ENCODE results near the gene UCP2. TPM values are rescaled to one million over a fixed set of nuclear protein-coding genes. Genes with fewer than 3 reads are reported as not detected.

The UCP2 gene
- total RNA-seq, 1 experiment from 2014 or later, result 54.0 TPM

DNA sequence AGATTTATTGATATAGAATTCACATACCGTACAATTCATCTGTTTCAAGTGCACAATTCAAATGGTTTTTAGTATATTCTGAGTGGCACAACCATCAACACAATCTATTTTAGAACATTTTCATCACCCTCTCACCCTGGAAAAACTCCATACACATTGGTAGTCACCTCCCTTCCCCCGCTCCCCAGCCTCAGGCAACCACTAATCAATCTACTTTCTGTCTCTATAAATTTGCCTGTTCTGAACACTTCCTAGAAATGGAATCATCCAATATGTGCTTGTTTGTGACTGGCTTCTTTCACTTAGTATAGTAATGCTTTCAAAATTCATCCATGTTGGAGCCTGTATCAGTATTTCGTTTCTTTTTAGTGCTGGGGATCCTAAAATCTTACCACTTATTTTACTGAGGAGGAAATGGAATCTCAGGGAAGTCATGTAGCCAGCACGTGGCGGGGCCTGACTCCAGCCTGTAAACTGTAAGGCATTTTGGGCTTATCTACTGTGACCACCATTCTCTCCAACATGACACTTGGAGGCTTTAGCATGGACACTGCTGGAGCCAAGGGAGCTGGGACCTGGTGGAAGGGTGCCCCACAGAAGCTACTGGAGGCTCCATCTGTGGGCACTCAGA is 27.1 kb upstream of the UCP2 start:
- CTCF ChIA-PET, result interaction anchor here (0.6 to 1.0 kb wide), 2 partner anchors 9 to 10 kb away, joined by 3 read pairs; no protein-coding TSS in a partner anchor
- no peak for DNase-seq (ENCODE audit: low spot score)
- H3K27ac Mint-ChIP-seq, result no peak overlapping the region
- peaks cover 10% of the 10 kb centered on the region for H3K4me1 Mint-ChIP-seq
- no peaks in the 10 kb centered on the region for H3K9me3 Mint-ChIP-seq
- no peak for ATAC-seq
- no peak for TF ChIP-seq RELA (CRISPR knock-in tag; IDR thresholded peaks at IDR 0.05; ENCODE audit: borderline replicate concordance)
- TF ChIP-seq, protein P1, sequence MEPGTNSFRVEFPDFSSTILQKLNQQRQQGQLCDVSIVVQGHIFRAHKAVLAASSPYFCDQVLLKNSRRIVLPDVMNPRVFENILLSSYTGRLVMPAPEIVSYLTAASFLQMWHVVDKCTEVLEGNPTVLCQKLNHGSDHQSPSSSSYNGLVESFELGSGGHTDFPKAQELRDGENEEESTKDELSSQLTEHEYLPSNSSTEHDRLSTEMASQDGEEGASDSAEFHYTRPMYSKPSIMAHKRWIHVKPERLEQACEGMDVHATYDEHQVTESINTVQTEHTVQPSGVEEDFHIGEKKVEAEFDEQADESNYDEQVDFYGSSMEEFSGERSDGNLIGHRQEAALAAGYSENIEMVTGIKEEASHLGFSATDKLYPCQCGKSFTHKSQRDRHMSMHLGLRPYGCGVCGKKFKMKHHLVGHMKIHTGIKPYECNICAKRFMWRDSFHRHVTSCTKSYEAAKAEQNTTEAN (CRISPR knock-in tag; IDR thresholded peaks at IDR 0.05), result no peak
- TF ChIP-seq, protein P2, sequence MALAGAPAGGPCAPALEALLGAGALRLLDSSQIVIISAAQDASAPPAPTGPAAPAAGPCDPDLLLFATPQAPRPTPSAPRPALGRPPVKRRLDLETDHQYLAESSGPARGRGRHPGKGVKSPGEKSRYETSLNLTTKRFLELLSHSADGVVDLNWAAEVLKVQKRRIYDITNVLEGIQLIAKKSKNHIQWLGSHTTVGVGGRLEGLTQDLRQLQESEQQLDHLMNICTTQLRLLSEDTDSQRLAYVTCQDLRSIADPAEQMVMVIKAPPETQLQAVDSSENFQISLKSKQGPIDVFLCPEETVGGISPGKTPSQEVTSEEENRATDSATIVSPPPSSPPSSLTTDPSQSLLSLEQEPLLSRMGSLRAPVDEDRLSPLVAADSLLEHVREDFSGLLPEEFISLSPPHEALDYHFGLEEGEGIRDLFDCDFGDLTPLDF (CRISPR knock-in tag; IDR thresholded peaks at IDR 0.05), result no peak
- POLR2A ChIA-PET, result no interaction called here
- H3K27me3 Mint-ChIP-seq (ENCODE audit: low read depth), result no peaks in the 10 kb centered on the region
- H3K4me3 Mint-ChIP-seq, result no peak overlapping the region
- H3K36me3 Mint-ChIP-seq, result 0 out of 2 replicates have a peak, but pooled peaks cover 3% of the 10 kb centered on the region

DNA sequence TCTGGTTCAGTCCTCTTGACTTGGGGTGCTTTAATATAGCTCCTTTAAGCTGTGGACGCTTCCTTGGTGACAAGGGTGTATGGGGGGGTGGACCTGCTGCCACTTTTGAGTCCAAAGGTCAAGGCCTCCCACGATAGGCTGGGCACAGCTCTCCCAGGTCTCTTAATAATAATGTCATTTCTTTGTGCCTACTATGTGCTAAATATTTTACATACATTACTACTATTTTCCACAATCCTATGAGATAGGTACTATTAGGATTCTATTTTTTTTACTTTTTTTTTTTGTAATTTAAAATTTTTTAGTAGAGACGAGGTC is 26.5 kb upstream of the UCP2 start:
- H3K4me3 Mint-ChIP-seq, result no peak overlapping the region
- no peaks in the 10 kb centered on the region for H3K27me3 Mint-ChIP-seq (ENCODE audit: low read depth)
- H3K27ac Mint-ChIP-seq, result no peak overlapping the region
- DNase-seq (ENCODE audit: low spot score) (no peak), ATAC-seq (no peak)
- TF ChIP-seq, protein P3, sequence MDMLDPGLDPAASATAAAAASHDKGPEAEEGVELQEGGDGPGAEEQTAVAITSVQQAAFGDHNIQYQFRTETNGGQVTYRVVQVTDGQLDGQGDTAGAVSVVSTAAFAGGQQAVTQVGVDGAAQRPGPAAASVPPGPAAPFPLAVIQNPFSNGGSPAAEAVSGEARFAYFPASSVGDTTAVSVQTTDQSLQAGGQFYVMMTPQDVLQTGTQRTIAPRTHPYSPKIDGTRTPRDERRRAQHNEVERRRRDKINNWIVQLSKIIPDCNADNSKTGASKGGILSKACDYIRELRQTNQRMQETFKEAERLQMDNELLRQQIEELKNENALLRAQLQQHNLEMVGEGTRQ (CRISPR knock-in tag; IDR thresholded peaks at IDR 0.05), result no peak
- TF ChIP-seq, protein P4, sequence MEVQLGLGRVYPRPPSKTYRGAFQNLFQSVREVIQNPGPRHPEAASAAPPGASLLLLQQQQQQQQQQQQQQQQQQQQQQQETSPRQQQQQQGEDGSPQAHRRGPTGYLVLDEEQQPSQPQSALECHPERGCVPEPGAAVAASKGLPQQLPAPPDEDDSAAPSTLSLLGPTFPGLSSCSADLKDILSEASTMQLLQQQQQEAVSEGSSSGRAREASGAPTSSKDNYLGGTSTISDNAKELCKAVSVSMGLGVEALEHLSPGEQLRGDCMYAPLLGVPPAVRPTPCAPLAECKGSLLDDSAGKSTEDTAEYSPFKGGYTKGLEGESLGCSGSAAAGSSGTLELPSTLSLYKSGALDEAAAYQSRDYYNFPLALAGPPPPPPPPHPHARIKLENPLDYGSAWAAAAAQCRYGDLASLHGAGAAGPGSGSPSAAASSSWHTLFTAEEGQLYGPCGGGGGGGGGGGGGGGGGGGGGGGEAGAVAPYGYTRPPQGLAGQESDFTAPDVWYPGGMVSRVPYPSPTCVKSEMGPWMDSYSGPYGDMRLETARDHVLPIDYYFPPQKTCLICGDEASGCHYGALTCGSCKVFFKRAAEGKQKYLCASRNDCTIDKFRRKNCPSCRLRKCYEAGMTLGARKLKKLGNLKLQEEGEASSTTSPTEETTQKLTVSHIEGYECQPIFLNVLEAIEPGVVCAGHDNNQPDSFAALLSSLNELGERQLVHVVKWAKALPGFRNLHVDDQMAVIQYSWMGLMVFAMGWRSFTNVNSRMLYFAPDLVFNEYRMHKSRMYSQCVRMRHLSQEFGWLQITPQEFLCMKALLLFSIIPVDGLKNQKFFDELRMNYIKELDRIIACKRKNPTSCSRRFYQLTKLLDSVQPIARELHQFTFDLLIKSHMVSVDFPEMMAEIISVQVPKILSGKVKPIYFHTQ (CRISPR knock-in tag; IDR thresholded peaks at IDR 0.05), result no peak
- TF ChIP-seq NFATC4 (CRISPR knock-in tag; IDR thresholded peaks at IDR 0.05), result no peak
- TF ChIP-seq, protein P5, sequence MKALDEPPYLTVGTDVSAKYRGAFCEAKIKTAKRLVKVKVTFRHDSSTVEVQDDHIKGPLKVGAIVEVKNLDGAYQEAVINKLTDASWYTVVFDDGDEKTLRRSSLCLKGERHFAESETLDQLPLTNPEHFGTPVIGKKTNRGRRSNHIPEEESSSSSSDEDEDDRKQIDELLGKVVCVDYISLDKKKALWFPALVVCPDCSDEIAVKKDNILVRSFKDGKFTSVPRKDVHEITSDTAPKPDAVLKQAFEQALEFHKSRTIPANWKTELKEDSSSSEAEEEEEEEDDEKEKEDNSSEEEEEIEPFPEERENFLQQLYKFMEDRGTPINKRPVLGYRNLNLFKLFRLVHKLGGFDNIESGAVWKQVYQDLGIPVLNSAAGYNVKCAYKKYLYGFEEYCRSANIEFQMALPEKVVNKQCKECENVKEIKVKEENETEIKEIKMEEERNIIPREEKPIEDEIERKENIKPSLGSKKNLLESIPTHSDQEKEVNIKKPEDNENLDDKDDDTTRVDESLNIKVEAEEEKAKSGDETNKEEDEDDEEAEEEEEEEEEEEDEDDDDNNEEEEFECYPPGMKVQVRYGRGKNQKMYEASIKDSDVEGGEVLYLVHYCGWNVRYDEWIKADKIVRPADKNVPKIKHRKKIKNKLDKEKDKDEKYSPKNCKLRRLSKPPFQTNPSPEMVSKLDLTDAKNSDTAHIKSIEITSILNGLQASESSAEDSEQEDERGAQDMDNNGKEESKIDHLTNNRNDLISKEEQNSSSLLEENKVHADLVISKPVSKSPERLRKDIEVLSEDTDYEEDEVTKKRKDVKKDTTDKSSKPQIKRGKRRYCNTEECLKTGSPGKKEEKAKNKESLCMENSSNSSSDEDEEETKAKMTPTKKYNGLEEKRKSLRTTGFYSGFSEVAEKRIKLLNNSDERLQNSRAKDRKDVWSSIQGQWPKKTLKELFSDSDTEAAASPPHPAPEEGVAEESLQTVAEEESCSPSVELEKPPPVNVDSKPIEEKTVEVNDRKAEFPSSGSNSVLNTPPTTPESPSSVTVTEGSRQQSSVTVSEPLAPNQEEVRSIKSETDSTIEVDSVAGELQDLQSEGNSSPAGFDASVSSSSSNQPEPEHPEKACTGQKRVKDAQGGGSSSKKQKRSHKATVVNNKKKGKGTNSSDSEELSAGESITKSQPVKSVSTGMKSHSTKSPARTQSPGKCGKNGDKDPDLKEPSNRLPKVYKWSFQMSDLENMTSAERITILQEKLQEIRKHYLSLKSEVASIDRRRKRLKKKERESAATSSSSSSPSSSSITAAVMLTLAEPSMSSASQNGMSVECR (CRISPR knock-in tag; IDR thresholded peaks at IDR 0.05; ENCODE audit: borderline replicate concordance), result no peak
- no peak for TF ChIP-seq FOXP1 (CRISPR knock-in tag; IDR thresholded peaks at IDR 0.05; ENCODE audit: borderline replicate concordance)
- TF ChIP-seq, protein P2 (CRISPR knock-in tag; IDR thresholded peaks at IDR 0.05), result no peak
- TF ChIP-seq RELA (CRISPR knock-in tag; IDR thresholded peaks at IDR 0.05; ENCODE audit: borderline replicate concordance), result no peak
- TF ChIP-seq, protein P6, sequence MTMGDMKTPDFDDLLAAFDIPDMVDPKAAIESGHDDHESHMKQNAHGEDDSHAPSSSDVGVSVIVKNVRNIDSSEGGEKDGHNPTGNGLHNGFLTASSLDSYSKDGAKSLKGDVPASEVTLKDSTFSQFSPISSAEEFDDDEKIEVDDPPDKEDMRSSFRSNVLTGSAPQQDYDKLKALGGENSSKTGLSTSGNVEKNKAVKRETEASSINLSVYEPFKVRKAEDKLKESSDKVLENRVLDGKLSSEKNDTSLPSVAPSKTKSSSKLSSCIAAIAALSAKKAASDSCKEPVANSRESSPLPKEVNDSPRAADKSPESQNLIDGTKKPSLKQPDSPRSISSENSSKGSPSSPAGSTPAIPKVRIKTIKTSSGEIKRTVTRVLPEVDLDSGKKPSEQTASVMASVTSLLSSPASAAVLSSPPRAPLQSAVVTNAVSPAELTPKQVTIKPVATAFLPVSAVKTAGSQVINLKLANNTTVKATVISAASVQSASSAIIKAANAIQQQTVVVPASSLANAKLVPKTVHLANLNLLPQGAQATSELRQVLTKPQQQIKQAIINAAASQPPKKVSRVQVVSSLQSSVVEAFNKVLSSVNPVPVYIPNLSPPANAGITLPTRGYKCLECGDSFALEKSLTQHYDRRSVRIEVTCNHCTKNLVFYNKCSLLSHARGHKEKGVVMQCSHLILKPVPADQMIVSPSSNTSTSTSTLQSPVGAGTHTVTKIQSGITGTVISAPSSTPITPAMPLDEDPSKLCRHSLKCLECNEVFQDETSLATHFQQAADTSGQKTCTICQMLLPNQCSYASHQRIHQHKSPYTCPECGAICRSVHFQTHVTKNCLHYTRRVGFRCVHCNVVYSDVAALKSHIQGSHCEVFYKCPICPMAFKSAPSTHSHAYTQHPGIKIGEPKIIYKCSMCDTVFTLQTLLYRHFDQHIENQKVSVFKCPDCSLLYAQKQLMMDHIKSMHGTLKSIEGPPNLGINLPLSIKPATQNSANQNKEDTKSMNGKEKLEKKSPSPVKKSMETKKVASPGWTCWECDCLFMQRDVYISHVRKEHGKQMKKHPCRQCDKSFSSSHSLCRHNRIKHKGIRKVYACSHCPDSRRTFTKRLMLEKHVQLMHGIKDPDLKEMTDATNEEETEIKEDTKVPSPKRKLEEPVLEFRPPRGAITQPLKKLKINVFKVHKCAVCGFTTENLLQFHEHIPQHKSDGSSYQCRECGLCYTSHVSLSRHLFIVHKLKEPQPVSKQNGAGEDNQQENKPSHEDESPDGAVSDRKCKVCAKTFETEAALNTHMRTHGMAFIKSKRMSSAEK (CRISPR knock-in tag; IDR thresholded peaks at IDR 0.05; ENCODE audit: borderline replicate concordance), result no peak
- no peak for TF ChIP-seq OVOL2 (CRISPR knock-in tag; IDR thresholded peaks at IDR 0.05; ENCODE audit: borderline replicate concordance)
- no peak for TF ChIP-seq ZNF121 (CRISPR knock-in tag; IDR thresholded peaks at IDR 0.05)
- TF ChIP-seq FOXK1 (CRISPR knock-in tag; IDR thresholded peaks at IDR 0.05), result no peak
- TF ChIP-seq, protein P7, sequence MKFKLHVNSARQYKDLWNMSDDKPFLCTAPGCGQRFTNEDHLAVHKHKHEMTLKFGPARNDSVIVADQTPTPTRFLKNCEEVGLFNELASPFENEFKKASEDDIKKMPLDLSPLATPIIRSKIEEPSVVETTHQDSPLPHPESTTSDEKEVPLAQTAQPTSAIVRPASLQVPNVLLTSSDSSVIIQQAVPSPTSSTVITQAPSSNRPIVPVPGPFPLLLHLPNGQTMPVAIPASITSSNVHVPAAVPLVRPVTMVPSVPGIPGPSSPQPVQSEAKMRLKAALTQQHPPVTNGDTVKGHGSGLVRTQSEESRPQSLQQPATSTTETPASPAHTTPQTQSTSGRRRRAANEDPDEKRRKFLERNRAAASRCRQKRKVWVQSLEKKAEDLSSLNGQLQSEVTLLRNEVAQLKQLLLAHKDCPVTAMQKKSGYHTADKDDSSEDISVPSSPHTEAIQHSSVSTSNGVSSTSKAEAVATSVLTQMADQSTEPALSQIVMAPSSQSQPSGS (CRISPR knock-in tag; IDR thresholded peaks at IDR 0.05; ENCODE audit: borderline replicate concordance, low read depth), result no peak
- H3K9me3 Mint-ChIP-seq, result no peaks in the 10 kb centered on the region
- ChIA-PET POLR2A (no interaction called here), CTCF (no interaction called here)
- H3K36me3 Mint-ChIP-seq, result 0 out of 2 replicates have a peak, but pooled peaks cover 3% of the 10 kb centered on the region
- H3K4me1 Mint-ChIP-seq, result peaks cover 10% of the 10 kb centered on the region

Measured in WTC11 (cell line).